Measurements from ENCODE around the gene AFAP1L2.

The AFAP1L2 gene

DNA sequence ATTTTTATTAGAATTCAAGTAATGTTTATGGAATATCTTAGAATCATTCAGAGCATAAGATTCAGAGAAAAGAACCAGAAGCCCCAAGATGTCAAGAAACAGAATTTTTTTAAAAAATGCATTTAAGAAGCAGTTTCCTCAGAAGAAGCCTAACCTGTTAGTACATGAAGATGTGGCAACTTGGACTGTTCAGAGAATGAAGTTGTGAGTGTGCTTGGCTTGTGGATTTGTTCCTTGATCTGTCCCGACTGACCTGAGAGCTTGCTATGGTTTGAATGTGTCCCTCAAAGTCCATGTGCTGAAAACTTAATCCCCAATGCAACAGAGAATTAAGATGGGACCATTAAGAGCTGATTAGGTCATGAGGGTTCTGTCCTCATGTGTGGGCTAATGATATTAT is 13.8 kb upstream of the AFAP1L2 start:
- TF ChIP-seq, protein P1, sequence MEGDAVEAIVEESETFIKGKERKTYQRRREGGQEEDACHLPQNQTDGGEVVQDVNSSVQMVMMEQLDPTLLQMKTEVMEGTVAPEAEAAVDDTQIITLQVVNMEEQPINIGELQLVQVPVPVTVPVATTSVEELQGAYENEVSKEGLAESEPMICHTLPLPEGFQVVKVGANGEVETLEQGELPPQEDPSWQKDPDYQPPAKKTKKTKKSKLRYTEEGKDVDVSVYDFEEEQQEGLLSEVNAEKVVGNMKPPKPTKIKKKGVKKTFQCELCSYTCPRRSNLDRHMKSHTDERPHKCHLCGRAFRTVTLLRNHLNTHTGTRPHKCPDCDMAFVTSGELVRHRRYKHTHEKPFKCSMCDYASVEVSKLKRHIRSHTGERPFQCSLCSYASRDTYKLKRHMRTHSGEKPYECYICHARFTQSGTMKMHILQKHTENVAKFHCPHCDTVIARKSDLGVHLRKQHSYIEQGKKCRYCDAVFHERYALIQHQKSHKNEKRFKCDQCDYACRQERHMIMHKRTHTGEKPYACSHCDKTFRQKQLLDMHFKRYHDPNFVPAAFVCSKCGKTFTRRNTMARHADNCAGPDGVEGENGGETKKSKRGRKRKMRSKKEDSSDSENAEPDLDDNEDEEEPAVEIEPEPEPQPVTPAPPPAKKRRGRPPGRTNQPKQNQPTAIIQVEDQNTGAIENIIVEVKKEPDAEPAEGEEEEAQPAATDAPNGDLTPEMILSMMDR (IDR thresholded peaks at IDR 0.05; ENCODE audit: control extremely low read depth, extremely low read depth, low read depth, missing control alignments), result no peak
- POLR2A ChIA-PET, result no interaction called here
- CTCF ChIA-PET, result interaction anchor here (2.9 kb wide), 1 partner anchor 114 kb away, joined by 15 read pairs; no protein-coding TSS in a partner anchor
- DNase-seq (ENCODE audit: extremely low spot score), result no peak

DNA sequence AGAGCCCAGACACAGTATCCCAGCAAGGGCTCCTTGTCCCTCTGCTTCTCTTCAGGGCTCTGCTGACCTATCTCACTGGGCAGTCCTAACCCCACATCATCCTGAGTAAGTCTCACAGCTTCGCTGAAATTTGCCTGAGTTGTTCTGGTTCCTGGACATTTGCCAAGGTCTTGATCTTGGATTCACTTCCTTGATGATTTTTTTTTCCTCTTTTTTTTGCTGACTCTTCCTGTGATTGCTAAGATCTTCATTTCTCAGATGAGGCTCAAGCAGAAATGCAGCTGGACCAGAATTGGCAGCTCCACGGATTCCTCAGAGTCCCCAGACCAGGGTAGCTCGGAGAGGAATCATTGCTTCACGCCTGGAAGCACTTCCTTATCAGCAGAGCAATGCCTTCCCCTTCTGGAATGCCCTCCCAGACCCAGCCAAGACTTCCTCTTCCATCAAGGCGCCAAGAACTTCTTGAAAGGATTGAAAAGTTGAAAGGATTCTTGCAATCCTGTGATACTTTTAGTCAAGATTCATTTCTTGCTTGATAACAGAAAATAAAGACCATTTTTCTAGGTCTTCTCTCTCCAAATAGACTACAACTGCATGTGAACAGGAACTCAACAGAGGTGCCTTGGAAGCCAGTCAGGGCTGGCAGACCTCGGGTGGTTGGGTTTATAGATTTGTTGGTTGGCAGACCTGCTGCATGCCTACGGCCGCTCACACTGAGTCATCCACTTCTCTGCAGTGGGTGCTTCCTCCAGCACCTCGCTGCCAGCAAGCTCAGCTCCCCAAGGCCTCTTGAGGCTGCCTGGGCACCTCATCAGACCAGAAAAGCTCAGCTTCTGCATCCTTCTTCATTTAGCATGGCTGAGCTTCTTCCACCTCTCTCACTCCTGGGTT is 8.8 kb upstream of the AFAP1L2 start:
- TF ChIP-seq, protein P1 (IDR thresholded peaks at IDR 0.05; ENCODE audit: control extremely low read depth, extremely low read depth, low read depth, missing control alignments), result no peak
- ChIA-PET POLR2A (no interaction called here), CTCF (interaction anchor here (1.2 to 1.9 kb wide), 5 partner anchors 14 to 110 kb away, joined by 3 to 5 read pairs (median 3); no protein-coding TSS in a partner anchor)
- no peak for DNase-seq (ENCODE audit: extremely low spot score)

GRCh38 chr10:114408968-114409444 is 4.7 kb upstream of the AFAP1L2 start:
- ChIA-PET POLR2A (no interaction called here), CTCF (interaction anchor here (0.9 to 1.9 kb wide), 5 partner anchors 14 to 105 kb away, joined by 3 to 5 read pairs (median 4); no protein-coding TSS in a partner anchor)
- TF ChIP-seq, protein P1 (IDR thresholded peaks at IDR 0.05; ENCODE audit: control extremely low read depth, extremely low read depth, low read depth, missing control alignments), result no peak
- DNase-seq (ENCODE audit: extremely low spot score), result no peak

GRCh38 chr10:114408112-114408967 is 4.0 kb upstream of the AFAP1L2 start:
- POLR2A ChIA-PET, result no interaction called here
- CTCF ChIA-PET, result interaction anchor here (0.9 to 1.9 kb wide), 9 partner anchors 13 to 104 kb away, joined by 3 to 9 read pairs (median 4); no protein-coding TSS in a partner anchor
- TF ChIP-seq, protein P1 (IDR thresholded peaks at IDR 0.05; ENCODE audit: control extremely low read depth, extremely low read depth, low read depth, missing control alignments), result no peak
- no peak for DNase-seq (ENCODE audit: extremely low spot score)

DNA sequence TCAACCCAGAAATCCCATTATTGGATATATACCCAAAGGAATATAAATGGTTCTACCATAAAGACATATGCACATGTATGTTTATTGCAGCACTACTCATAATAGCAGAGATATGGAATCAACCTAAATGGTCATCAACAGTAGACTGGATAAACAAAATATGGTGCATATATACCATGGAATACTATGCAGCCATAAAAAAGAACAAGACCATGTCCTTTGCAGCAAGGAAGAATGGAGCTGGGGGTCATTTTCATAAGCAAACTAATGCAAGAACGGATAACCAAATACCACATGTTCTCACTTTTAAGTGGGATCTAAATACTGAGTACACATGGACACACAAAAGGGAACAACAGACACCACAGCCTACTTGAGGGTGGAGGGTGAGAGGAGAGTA is 2.2 kb upstream of the AFAP1L2 start:
- ChIA-PET CTCF (interaction anchor here (1.8 kb wide), 1 partner anchor 9 kb away, joined by 4 read pairs; no protein-coding TSS in a partner anchor), POLR2A (no interaction called here)
- no peak for DNase-seq (ENCODE audit: extremely low spot score)
- TF ChIP-seq, protein P1 (IDR thresholded peaks at IDR 0.05; ENCODE audit: control extremely low read depth, extremely low read depth, low read depth, missing control alignments), result no peak

GRCh38 chr10:114405011-114405350 is 679 bp upstream of the AFAP1L2 start:
- TF ChIP-seq, protein P1 (IDR thresholded peaks at IDR 0.05; ENCODE audit: control extremely low read depth, extremely low read depth, low read depth, missing control alignments), result no peak
- ChIA-PET POLR2A (no interaction called here), CTCF (interaction anchor here (1.2 to 1.6 kb wide), 2 partner anchors 34 to 101 kb away, joined by 3 to 7 read pairs; no protein-coding TSS in a partner anchor)
- no peak for DNase-seq (ENCODE audit: extremely low spot score)

All from GM10248 (cell line).